ENCODE measurements around the gene TOPBP1.

Gene TOPBP1

GRCh38 chr3:133611534-133611933, 50.2 kb downstream of the TOPBP1 start:
- DNase-seq (ENCODE audit: insufficient read length, low spot score) (no peak), FAIRE-seq (no peak)

- FAIRE-seq (no peak), DNase-seq (ENCODE audit: insufficient read length, low spot score) (no peak)
These were observed 51.7 kb downstream of the TOPBP1 start for GRCh38 chr3:133610031-133610430.

GRCh38 chr3:133608388-133608787, 53.4 kb downstream of the TOPBP1 start:
- DNase-seq (ENCODE audit: insufficient read length, low spot score): no peak
- FAIRE-seq: no peak

DNA sequence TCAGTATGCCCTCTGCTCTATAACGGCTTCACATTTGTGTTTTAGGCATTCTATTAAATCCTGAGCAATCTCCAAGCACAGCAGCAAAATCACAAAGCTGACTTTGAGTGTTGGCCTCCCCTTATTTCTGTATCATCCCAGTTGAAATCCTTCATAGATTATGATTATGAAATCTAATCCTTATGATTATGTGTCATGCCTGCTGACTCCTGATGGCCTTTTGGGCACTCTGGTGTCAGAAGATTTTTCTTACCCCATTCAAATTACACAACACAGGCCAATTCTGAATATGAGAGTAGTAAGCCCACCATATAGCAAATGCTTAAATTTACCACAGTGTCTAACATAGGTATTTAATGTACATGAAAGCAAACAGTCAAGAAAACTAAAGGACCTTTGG, 53.9 kb downstream of the TOPBP1 start:
- no peak for FAIRE-seq
- DNase-seq (ENCODE audit: insufficient read length, low spot score): no peak

DNA sequence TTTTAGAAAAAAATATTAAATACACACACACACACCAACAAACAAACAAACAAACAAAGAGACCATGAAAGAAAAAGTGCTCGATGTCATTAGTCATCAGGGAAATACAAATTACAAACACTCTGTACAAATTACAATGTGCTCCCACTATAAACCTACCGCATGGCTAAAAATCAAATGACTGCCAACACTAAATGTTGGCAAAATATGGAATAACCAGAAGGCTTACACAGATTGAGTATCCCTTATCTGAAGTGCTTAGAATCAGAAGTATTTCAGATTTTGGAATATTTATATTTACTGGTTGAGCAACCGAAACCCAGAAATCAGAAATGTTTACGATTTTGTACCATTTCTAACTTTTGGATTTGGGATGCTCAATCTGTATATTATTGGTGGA, 54.8 kb downstream of the TOPBP1 start:
- FAIRE-seq: no peak
- DNase-seq (ENCODE audit: insufficient read length, low spot score): no peak

- DNase-seq (ENCODE audit: insufficient read length, low spot score) (no peak), FAIRE-seq (no peak)
These were observed 55.4 kb downstream of the TOPBP1 start for GRCh38 chr3:133606342-133606741.

DNA sequence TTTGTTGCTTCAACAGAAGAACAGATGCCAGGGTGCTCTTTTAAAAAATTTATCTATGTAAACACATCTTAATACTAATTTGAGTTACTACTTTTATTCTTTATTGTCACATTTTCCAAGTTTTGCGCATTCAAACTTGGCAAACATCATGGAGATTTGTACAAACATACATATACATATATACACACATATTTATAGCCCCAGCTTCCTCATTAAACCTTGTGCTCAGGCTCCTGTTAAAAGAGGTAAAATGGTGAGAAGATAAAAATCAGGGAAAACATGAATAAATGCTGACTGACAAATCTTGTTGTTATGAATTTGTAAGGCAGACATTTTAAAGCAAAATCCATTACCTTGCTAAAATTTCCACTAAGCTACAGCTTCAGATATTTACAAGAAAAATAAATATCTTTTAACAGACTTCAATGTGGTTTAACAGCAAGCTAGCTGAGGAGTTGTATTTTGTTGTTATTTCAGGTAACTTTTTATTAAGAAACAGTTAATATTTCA, 61.1 kb downstream of the TOPBP1 start:
- DNase-seq (ENCODE audit: insufficient read length, low spot score): no peak
- no peak for FAIRE-seq

GRCh38 chr3:133599280-133599679, 62.5 kb downstream of the TOPBP1 start:
- FAIRE-seq (no peak), DNase-seq (ENCODE audit: insufficient read length, low spot score) (no peak)

- DNase-seq (ENCODE audit: insufficient read length, low spot score) (no peak), FAIRE-seq (no peak)
These were observed 63.3 kb downstream of the TOPBP1 start for GRCh38 chr3:133598405-133598804.

DNA sequence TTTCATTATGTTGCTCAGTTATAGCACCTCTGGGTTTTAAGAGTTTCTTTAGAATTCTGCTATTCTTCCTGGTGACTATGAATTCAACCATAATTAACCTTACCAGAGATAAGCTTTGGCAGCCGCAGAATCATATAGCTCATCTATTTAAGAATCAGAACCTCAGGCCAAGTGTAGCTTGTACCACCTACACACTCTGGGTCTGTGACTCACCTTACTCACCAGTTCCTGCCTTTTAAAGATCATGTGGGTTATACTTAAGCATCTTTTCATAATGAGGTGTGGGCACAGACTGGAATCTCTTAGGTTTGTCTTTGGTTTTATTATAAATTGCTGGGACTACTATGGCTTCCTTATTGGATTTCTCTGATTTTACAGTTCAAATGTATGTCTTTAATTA, 66.4 kb downstream of the TOPBP1 start:
- FAIRE-seq: no peak
- peak; percentile 32 for DNase-seq (ENCODE audit: insufficient read length, low spot score)

- DNase-seq (ENCODE audit: insufficient read length, low spot score) (no peak), FAIRE-seq (no peak)
These were observed 68.5 kb downstream of the TOPBP1 start for GRCh38 chr3:133593243-133593642.

DNA sequence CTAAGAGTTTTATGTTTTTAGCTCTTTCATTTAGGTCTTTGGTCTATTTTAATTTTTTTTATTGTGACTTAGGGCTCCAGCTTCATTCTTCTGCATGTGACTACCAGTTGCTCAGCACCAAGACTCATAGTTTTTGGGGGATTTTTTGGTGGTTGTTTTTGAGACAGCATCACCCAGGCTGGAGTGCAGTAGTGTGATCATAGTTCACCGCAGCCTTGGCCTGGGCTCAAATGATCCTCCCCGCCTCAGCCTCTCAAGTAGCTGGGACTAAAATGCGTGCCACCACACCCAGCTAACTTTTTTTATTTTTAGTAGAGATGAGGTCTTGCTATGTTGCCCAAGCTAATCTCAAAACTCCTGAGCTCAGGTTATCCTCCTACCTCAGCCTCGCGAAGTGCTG, 68.9 kb downstream of the TOPBP1 start:
- FAIRE-seq (no peak), DNase-seq (ENCODE audit: insufficient read length, low spot score) (no peak)

- FAIRE-seq (no peak), DNase-seq (ENCODE audit: insufficient read length, low spot score) (no peak)
These were observed 70.4 kb downstream of the TOPBP1 start for GRCh38 chr3:133591271-133591742.

DNA sequence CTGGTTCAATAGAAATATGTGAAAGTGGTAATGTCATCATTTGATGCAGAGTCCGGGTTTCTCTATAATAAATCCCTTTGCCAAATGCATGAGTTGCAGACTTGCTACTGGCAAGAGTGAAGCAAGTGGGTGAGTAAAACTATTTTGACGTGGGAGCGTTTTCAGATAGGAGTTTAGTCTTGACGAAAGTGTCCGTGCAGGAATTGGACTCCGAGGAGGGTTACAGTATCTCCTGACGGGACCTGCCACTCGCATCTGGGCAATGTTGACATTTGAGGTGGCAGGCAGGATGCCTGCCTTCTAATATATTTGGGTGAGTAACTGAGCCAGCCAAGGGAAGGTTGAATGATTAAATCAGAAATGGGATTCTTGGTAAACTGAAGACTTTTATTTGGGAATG, 72.2 kb downstream of the TOPBP1 start:
- FAIRE-seq: no peak
- DNase-seq (ENCODE audit: insufficient read length, low spot score): no peak

- DNase-seq (ENCODE audit: insufficient read length, low spot score): no peak
- FAIRE-seq: no peak
These were observed 72.8 kb downstream of the TOPBP1 start for GRCh38 chr3:133588784-133589465.

DNA sequence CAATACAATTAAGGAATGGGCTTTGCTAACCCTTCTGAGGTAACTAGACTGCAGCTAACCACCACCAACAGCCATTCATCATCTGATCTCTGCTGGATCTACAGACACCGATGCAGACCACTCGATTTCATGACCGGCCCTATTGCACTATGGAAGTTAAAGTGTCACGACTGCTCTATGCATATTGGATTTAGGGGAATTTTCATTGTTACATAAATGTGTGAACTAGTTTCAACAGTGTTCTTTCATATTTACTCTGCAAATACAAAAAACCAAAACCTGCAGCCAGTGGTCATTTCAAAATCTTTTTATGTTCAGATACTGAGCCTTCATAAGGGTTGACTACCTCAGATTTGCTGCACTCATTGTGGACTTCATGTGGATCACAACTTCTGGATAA, 73.7 kb downstream of the TOPBP1 start:
- DNase-seq (ENCODE audit: insufficient read length, low spot score) (no peak), FAIRE-seq (no peak)

GRCh38 chr3:133583396-133583795, 78.3 kb downstream of the TOPBP1 start:
- FAIRE-seq: no peak
- no peak for DNase-seq (ENCODE audit: insufficient read length, low spot score)

GRCh38 chr3:133578548-133579191, 83.1 kb downstream of the TOPBP1 start:
- DNase-seq (ENCODE audit: insufficient read length, low spot score): peak; percentile 54
- peak; percentile 49 for FAIRE-seq

DNA sequence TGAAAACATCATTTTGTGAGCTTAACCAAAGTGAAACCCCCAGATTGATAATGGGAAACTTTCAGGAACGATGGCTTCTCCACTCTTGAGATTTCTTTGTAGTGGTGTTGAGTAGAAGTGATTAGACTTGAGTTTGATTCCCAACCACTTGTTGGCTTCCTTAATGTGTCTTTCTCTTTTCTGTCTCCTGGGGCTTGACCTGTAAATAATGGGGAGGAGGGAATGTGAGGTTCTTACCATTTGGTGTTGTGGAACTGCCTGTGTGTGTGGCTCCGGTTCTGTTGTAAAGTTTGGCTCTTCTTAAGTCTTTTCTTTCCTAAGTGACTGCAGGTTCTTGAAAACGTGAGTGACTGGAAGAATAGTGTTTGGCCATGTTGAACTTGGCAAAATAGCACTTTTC, 85.6 kb downstream of the TOPBP1 start:
- FAIRE-seq: no peak
- DNase-seq (ENCODE audit: insufficient read length, low spot score): no peak

- DNase-seq (ENCODE audit: insufficient read length, low spot score) (no peak), FAIRE-seq (no peak)
These were observed 86.7 kb downstream of the TOPBP1 start for GRCh38 chr3:133575086-133575485.

- DNase-seq (ENCODE audit: insufficient read length, low spot score) (no peak), FAIRE-seq (no peak)
These were observed 87.4 kb downstream of the TOPBP1 start for GRCh38 chr3:133574260-133574881.

All from HTR-8/SVneo (cell line).